CD4-positive, alpha-beta T cell (primary cell): ENCODE results near the gene PRM1. TPM values are rescaled to one million over a fixed set of nuclear protein-coding genes. Genes with fewer than 3 reads are reported as not detected.
A peak's percentile ranks its signal among the peaks of the same experiment; 100 is the strongest.

Source experiments
- ATAC-seq: fragments of 200-7000 bp; cut with Tn5 transposase; one replicate; pipeline ENCODE4 v1.10.0; 2022; ENCODE audit warnings: mild to moderate bottlenecking; ENCODE audit not compliant: poor library complexity
- CTCF ChIA-PET: fragments of 350-600 bp; sonication (Branson Sonifier 250); formaldehyde crosslinking; loops from one replicate; lab custom pipeline; 2021; ENCODE audit warnings: antibody characterized with exemption, inconsistent platforms; lab: Charles Lee
- POLR2A ChIA-PET: fragments of 350-600 bp; sonication (Branson Sonifier 250); formaldehyde crosslinking; loops from one replicate; lab custom pipeline; 2021; ENCODE audit warnings: antibody characterized with exemption, inconsistent platforms; lab: Charles Lee
- DNase-seq, 14 experiments: peaks; one replicate each; pipeline ENCODE4 v3.0.0-alpha.2; 2013 to 2020; ENCODE audit warnings: mixed read lengths in 2 of 14
- H3K27ac ChIP-seq, 2 donors: one replicate each; pipeline versions ENCODE4 v1.5.1 to v1.7.0; 2013; ENCODE audit warnings: low read length in 2 of 2, low read depth in 1 of 2, mild to moderate bottlenecking in 1 of 2
- H3K27me3 ChIP-seq, 2 experiments: 1 replicate in 1 of 2; 2 replicates in 1 of 2; pipeline versions ENCODE4 v1.6.1 to v1.7.0; 2013; ENCODE audit warnings: low read length in 2 of 2, control low read depth in 1 of 2, mild to moderate bottlenecking in 1 of 2, moderate library complexity in 1 of 2; ENCODE audit not compliant: insufficient read depth in 2 of 2, control insufficient read depth in 1 of 2
- H3K36me3 ChIP-seq: one replicate; pipeline ENCODE4 v1.6.1; 2013; ENCODE audit warnings: low read length, control low read depth; ENCODE audit not compliant: insufficient read depth
- H3K4me1 ChIP-seq: one replicate; pipeline ENCODE4 v1.6.1; 2013; ENCODE audit warnings: low read length, control low read depth; ENCODE audit not compliant: insufficient read depth
- H3K4me3 ChIP-seq: one replicate; pipeline ENCODE4 v1.5.1; 2013; ENCODE audit warnings: mild to moderate bottlenecking, low read length, moderate library complexity
- H3K9me3 ChIP-seq, 2 experiments: 1 replicate in 1 of 2; 2 replicates in 1 of 2; pipeline versions ENCODE4 v1.6.1 to v1.7.0; 2013; ENCODE audit warnings: low read length in 2 of 2, mild to moderate bottlenecking in 2 of 2, control low read depth in 1 of 2, moderate library complexity in 1 of 2; ENCODE audit not compliant: control insufficient read depth in 1 of 2, insufficient read depth in 1 of 2
- H3K27ac Mint-ChIP-seq: one replicate; pipeline ENCODE4 v1.8.0; 2020; ENCODE audit warnings: mixed read lengths
- H3K27me3 Mint-ChIP-seq: one replicate; pipeline ENCODE4 v1.8.0; 2021; ENCODE audit warnings: mixed read lengths
- H3K36me3 Mint-ChIP-seq: one replicate; pipeline ENCODE4 v1.8.0; 2021; ENCODE audit warnings: low read depth, mixed read lengths
- H3K4me1 Mint-ChIP-seq: one replicate; pipeline ENCODE4 v1.8.0; 2021; ENCODE audit warnings: low read depth, mixed read lengths
- H3K4me3 Mint-ChIP-seq: one replicate; pipeline ENCODE4 v1.8.0; 2020; ENCODE audit warnings: mild to moderate bottlenecking, mixed read lengths
- H3K9me3 Mint-ChIP-seq: one replicate; pipeline ENCODE4 v1.8.0; 2020; ENCODE audit warnings: mixed read lengths
- CTCF ChIP-seq: fragments of 200-600 bp; IDR thresholded peaks from one replicate; pipeline ENCODE4 v1.8.0; 2022; ENCODE audit warnings: antibody characterized with exemption, mild to moderate bottlenecking
- intact Hi-C, 2 experiments: fragments of 100-400 bp; cut with DNase I in 1 of 2; cut with micrococcal nuclease in 1 of 2; formaldehyde crosslinking; loops; one replicate each; pipeline versions ENCODE4 v1.15.1 to v1.9.0; 2023 to 2025; cut with DNase I, micrococcal nuclease
- microRNA-seq: library from miRNA; unstranded; fragments of <30 nt; microRNA quantifications from one replicate; pipeline ENCODE4 v1.2.0, GENCODE V29; 2021; ENCODE audit warnings: borderline microRNAs expressed, borderline replicate concordance
- total RNA-seq, 174 experiments: library from RNA in 2 of 174; stranded (reverse) in 2 of 174; gene quantifications; one replicate each; pipeline ENCODE4 v1.2.3 and lab custom pipeline; 2021 to 2026

The PRM1 gene
- total RNA-seq, 2 experiments from 2014 or later, result not detected

- Mint-ChIP-seq H3K4me3 (no peak overlapping the region), H3K9me3 (no peaks in the 10 kb centered on the region), H3K27ac (peak overlapping the region; percentile 95), H3K36me3 (no peaks in the 10 kb centered on the region), H3K4me1 (peaks cover 58% of the 10 kb centered on the region), H3K27me3 (no peaks in the 10 kb centered on the region)
- CTCF ChIA-PET, result no interaction called here
- ATAC-seq, result no peak
- TF ChIP-seq CTCF, result no peak
- no peaks in the 10 kb centered on the region for H3K36me3 ChIP-seq
- H3K9me3 ChIP-seq, result no peaks in the 10 kb centered on the region
- peaks cover 58% of the 10 kb centered on the region for H3K4me1 ChIP-seq
- H3K27ac ChIP-seq, result no peak overlapping the region
- POLR2A ChIA-PET, result interaction anchor here (1.1 kb wide), 1 partner anchor 23 kb away, joined by 4 read pairs; no protein-coding TSS in a partner anchor
- H3K27me3 ChIP-seq, result no peaks in the 10 kb centered on the region
- intact Hi-C loops, result no loop called here
- DNase-seq, result no peak
- H3K4me3 ChIP-seq, result no peak overlapping the region
These were observed 49.7 kb downstream of the PRM1 start for GRCh38 chr16:11231367-11231970.

Small RNA genes lying within 50 kb of the gene (microRNA-seq; reads per million reads assigned to microRNA genes)
- gene MIR548H2, result not detected

Other genes starting within 250 kb of the PRM1 start
- gene SOCS1, start 25.1 kb downstream of the PRM1 start, total RNA-seq, result 10 to 100 TPM; 71.3 to 71.4 TPM
- not detected for gene TNP2, start 12.0 kb downstream of the PRM1 start, total RNA-seq
- not detected for gene PRM3, start 7.7 kb downstream of the PRM1 start, total RNA-seq
- gene PRM2, start 4.8 kb downstream of the PRM1 start, total RNA-seq, result not detected
- gene RMI2, start 64.1 kb upstream of the PRM1 start, total RNA-seq, result 1 to 10 TPM; 1.3 to 1.5 TPM